IMR-90 (cell line): Measurements from ENCODE around the gene NAPB. TPM values are rescaled to one million over a fixed set of nuclear protein-coding genes. Genes with fewer than 3 reads are reported as not detected.

Experiments used
- ATAC-seq: fragments of 200-7000 bp; cut with Tn5 transposase; 2 replicates; pipeline ENCODE4 v1.9.1; 2020; ENCODE audit warnings: low read depth, mild to moderate bottlenecking, moderate library complexity
- BruUV-seq: library from RNA; stranded (reverse); fragments of 400-500 nt; replicated peaks from 2 replicates; lab custom pipeline; 2021; lab: Mats Ljungman, UMichigan
- CTCF ChIA-PET: fragments of 300-600 bp; formaldehyde crosslinking; extraction: SDS; loops from one replicate; lab custom pipeline; 2021; ENCODE audit warnings: antibody characterized with exemption; lab: Yijun Ruan, JAX
- POLR2A ChIA-PET: fragments of 300-600 bp; sonication (Branson Sonifier 250); formaldehyde crosslinking; loops from one replicate; lab custom pipeline; 2022; ENCODE audit warnings: antibody characterized with exemption; ENCODE audit not compliant: unreplicated experiment; lab: Charles Lee
- DNase-seq: peaks from one replicate; pipeline ENCODE4 v3.0.0; 2013
- H2AFZ ChIP-seq: replicated peaks from 2 replicates; pipeline ENCODE3; 2013; ENCODE audit warnings: low read length, mild to moderate bottlenecking; ENCODE audit not compliant: poor library complexity
- H2AK5ac ChIP-seq: 2 replicates; pipeline ENCODE4 v1.6.1; 2013; ENCODE audit warnings: low read depth, low read length, inconsistent platforms
- H2AK9ac ChIP-seq: replicated peaks from 2 replicates; pipeline ENCODE3; 2013; ENCODE audit warnings: mild to moderate bottlenecking, low read depth, low read length, moderate library complexity; ENCODE audit not compliant: poor library complexity
- H2BK120ac ChIP-seq: 2 replicates; pipeline ENCODE4 v1.6.1; 2013; ENCODE audit warnings: low read depth, low read length, inconsistent platforms
- H2BK15ac ChIP-seq: 3 replicates; pipeline ENCODE4 v1.6.1; 2013; ENCODE audit warnings: low read depth, low read length, inconsistent platforms
- H2BK20ac ChIP-seq: 2 replicates; pipeline ENCODE4 v1.6.1; 2013; ENCODE audit warnings: low read depth, mild to moderate bottlenecking, inconsistent platforms, low read length, moderate library complexity
- H2BK5ac ChIP-seq: 2 replicates; pipeline ENCODE4 v1.6.1; 2013; ENCODE audit warnings: mild to moderate bottlenecking, low read depth, low read length, inconsistent platforms; ENCODE audit not compliant: poor library complexity, severe bottlenecking
- H3K14ac ChIP-seq: replicated peaks from 2 replicates; pipeline ENCODE4 v1.6.1; 2013; ENCODE audit warnings: low read depth, low read length, inconsistent platforms
- H3K18ac ChIP-seq: 2 replicates; pipeline ENCODE4 v1.6.1; 2013; ENCODE audit warnings: low read depth, low read length, control low read depth
- H3K23ac ChIP-seq: 2 replicates; pipeline ENCODE4 v1.6.1; 2013; ENCODE audit warnings: low read depth, low read length, inconsistent platforms
- H3K27ac ChIP-seq: 2 replicates; pipeline ENCODE4 v1.5.1; 2013; ENCODE audit warnings: mild to moderate bottlenecking, control low read depth, low read length; ENCODE audit not compliant: insufficient read depth
- H3K27me3 ChIP-seq: 2 replicates; pipeline ENCODE4 v1.6.1; 2013; ENCODE audit warnings: low read length; ENCODE audit not compliant: control insufficient read depth, insufficient read depth
- H3K36me3 ChIP-seq: 2 replicates; pipeline ENCODE4 v1.6.1; 2013; ENCODE audit warnings: low read length, mixed read lengths; ENCODE audit not compliant: control insufficient read depth, insufficient read depth
- H3K4ac ChIP-seq: 2 replicates; pipeline ENCODE4 v1.6.1; 2013; ENCODE audit warnings: low read depth, low read length, inconsistent platforms
- H3K4me1 ChIP-seq: 2 replicates; pipeline ENCODE4 v1.6.1; 2013; ENCODE audit warnings: low read length, mixed read lengths; ENCODE audit not compliant: control insufficient read depth, insufficient read depth
- H3K4me2 ChIP-seq: 2 replicates; pipeline ENCODE4 v1.6.1; 2013; ENCODE audit warnings: low read depth, mild to moderate bottlenecking, control low read depth, low read length, moderate library complexity
- H3K4me3 ChIP-seq: 2 replicates; pipeline ENCODE4 v1.5.1; 2013; ENCODE audit warnings: low read depth, mild to moderate bottlenecking, control low read depth, low read length, moderate library complexity; ENCODE audit not compliant: insufficient read depth
- H3K56ac ChIP-seq: 2 replicates; pipeline ENCODE4 v1.6.1; 2013; ENCODE audit warnings: low read length, inconsistent platforms; ENCODE audit not compliant: insufficient read depth; ENCODE audit errors: extremely low read depth
- H3K79me1 ChIP-seq, 2 experiments: 2 replicates each; pipeline ENCODE4 v1.6.1; 2013; ENCODE audit warnings: low read length in 2 of 2, inconsistent platforms in 1 of 2, low read depth in 1 of 2
- H3K9ac ChIP-seq: 2 replicates; pipeline ENCODE4 v1.6.1; 2013; ENCODE audit warnings: low read depth, low read length, control low read depth
- H3K9me1 ChIP-seq: 2 replicates; pipeline ENCODE4 v1.6.1; 2013; ENCODE audit warnings: low read length, inconsistent platforms; ENCODE audit not compliant: insufficient read depth
- H3K9me3 ChIP-seq: 2 replicates; pipeline ENCODE4 v1.6.1; 2013; ENCODE audit warnings: low read length; ENCODE audit not compliant: control insufficient read depth, insufficient read depth
- H4K20me1 ChIP-seq: 2 replicates; pipeline ENCODE4 v1.6.1; 2013; ENCODE audit warnings: low read length, inconsistent platforms; ENCODE audit not compliant: insufficient read depth
- H4K5ac ChIP-seq: 2 replicates; pipeline ENCODE4 v1.6.1; 2013; ENCODE audit warnings: mild to moderate bottlenecking, low read depth, low read length, control low read depth
- H4K8ac ChIP-seq, 2 experiments: 2 replicates each; pipeline ENCODE4 v1.6.1; 2013; ENCODE audit warnings: low read depth in 2 of 2, low read length in 2 of 2, control low read depth in 1 of 2, inconsistent platforms in 1 of 2
- H4K91ac ChIP-seq: 2 replicates; pipeline ENCODE4 v1.6.1; 2013; ENCODE audit warnings: low read depth, low read length, inconsistent platforms; ENCODE audit not compliant: insufficient read depth
- BHLHE40 ChIP-seq: fragments of 150-350 bp; IDR thresholded peaks from 2 replicates; pipeline ENCODE4 v1.6.1; 2016; ENCODE audit warnings: mild to moderate bottlenecking, low read depth, low read length
- CEBPB ChIP-seq: IDR thresholded peaks from 2 replicates; pipeline ENCODE4 v1.6.1; 2012; ENCODE audit warnings: low read depth, low read length, improper control_type of control experiment
- FOS ChIP-seq: fragments of 150-350 bp; IDR thresholded peaks from 2 replicates; pipeline ENCODE4 v1.6.1; 2016; ENCODE audit warnings: low read depth, low read length
- MAFK ChIP-seq: IDR thresholded peaks from 2 replicates; pipeline ENCODE4 v1.6.1; 2012; ENCODE audit warnings: low read depth, low read length, improper control_type of control experiment
- MAZ ChIP-seq: IDR thresholded peaks from 2 replicates; pipeline ENCODE4 v1.6.1; 2012; ENCODE audit warnings: low read depth, mild to moderate bottlenecking, low read length, improper control_type of control experiment, moderate library complexity, borderline replicate concordance
- MXI1 ChIP-seq: IDR thresholded peaks from 2 replicates; pipeline ENCODE4 v1.6.1; 2012; ENCODE audit warnings: low read depth, mild to moderate bottlenecking, low read length, moderate library complexity, borderline replicate concordance
- POLR2A ChIP-seq: IDR thresholded peaks from 2 replicates; pipeline ENCODE4 v1.6.1; 2012; ENCODE audit warnings: mild to moderate bottlenecking, low read depth, low read length
- RAD21 ChIP-seq: IDR thresholded peaks from 2 replicates; pipeline ENCODE4 v1.6.1; 2012; ENCODE audit warnings: low read length, improper control_type of control experiment
- RCOR1 ChIP-seq: IDR thresholded peaks from 2 replicates; pipeline ENCODE4 v1.6.1; 2012; ENCODE audit warnings: mild to moderate bottlenecking, low read length, improper control_type of control experiment; ENCODE audit not compliant: insufficient replicate concordance
- RFX5 ChIP-seq: IDR thresholded peaks from 2 replicates; pipeline ENCODE4 v1.8.0; 2012; ENCODE audit warnings: low read depth, mild to moderate bottlenecking, low read length, moderate library complexity
- SMC3 ChIP-seq: fragments of 150-350 bp; IDR thresholded peaks from 2 replicates; pipeline ENCODE4 v1.6.1; 2016; ENCODE audit warnings: low read depth, mild to moderate bottlenecking, antibody characterized with exemption, low read length, moderate library complexity
- WGBS, 2 experiments: methylation state at CpG; one replicate each; pipeline versions ENCODE4 v1.1.5 to v1.1.7; 2013; ENCODE audit warnings: missing lambda C conversion rate in 2 of 2; ENCODE audit not compliant: insufficient read length in 1 of 2; ENCODE audit errors: extremely low coverage in 2 of 2; 5-methylcytosine and 5-hydroxymethylcytosine counted together
- dilution Hi-C: fragments of 300-500 bp; cut with HindIII; formaldehyde crosslinking; loops from one replicate; pipeline ENCODE4 v1.14.3; 2018; ENCODE audit warnings: low sequenced_read_pairs; ENCODE audit not compliant: unreplicated experiment
- in situ Hi-C: fragments of 300-500 bp; cut with MboI; formaldehyde crosslinking; loops from 3 replicates; pipeline ENCODE4 v1.14.3; 2019; ENCODE audit warnings: low sequenced_read_pairs, inconsistent platforms, mixed read lengths
- intact Hi-C: fragments of 100-400 bp; cut with micrococcal nuclease; formaldehyde crosslinking; loops from 2 replicates; pipeline ENCODE4 v1.10.0; 2022
- polyA plus RNA-seq, 3 experiments: library from polyadenylated mRNA; depleted of rRNA; stranded (reverse); fragments of >200 nt; gene quantifications; 2 replicates each; pipeline ENCODE4 v1.2.3, GENCODE V29; 2012; ENCODE audit warnings: low replicate concordance in 1 of 3
- total RNA-seq: library from RNA; depleted of rRNA; stranded (reverse); fragments of >200 nt; gene quantifications from 2 replicates; pipeline ENCODE4 v1.2.3, GENCODE V29; 2012
- TF ChIP-seq, protein P1 (sequence below): fragments of 150-350 bp; IDR thresholded peaks from 2 replicates; pipeline ENCODE4 v1.6.1; 2017; ENCODE audit warnings: mild to moderate bottlenecking, antibody characterized with exemption, low read length, low read depth
- TF ChIP-seq, protein P2 (sequence below): conservative IDR thresholded peaks from 2 replicates; pipeline ENCODE4 v1.5.1; 2012; ENCODE audit warnings: mild to moderate bottlenecking, low read depth, low read length, improper control_type of control experiment
- TF ChIP-seq, protein P3 (sequence below): fragments of 150-350 bp; IDR thresholded peaks from 2 replicates; pipeline ENCODE4 v1.6.1; 2016; ENCODE audit warnings: low read depth, mild to moderate bottlenecking, low read length, moderate library complexity, borderline replicate concordance

Gene NAPB
- total and polyA plus RNA-seq, 2 of the 4 experiments (the other 2 are of a cell fraction): 4.4 to 5.2 TPM

DNA sequence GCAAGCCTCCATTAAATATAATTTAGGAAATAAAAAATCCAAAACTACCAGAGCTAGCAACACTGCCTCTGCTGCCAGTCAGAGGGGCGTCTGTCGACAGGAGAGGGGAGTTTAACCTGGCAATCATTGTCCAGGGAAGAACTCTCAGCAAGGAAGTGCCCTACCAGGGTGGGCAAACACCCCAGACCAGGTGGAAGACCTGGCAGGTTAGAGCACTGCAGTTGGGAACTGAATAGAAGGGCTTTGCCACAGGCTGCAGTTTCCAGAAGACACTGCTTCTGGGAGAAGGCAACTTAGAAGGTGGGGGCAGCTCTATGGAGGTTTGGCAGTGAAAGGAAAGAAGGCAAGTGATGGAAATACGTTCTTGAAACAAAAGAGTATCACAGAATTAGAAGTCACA lies 11.5 kb downstream of the NAPB start:
- ATAC-seq (no peak), DNase-seq (no peak)
- Histone ChIP-seq H3K9me3 (no peaks in the 10 kb centered on the region), H3K27ac (no peak overlapping the region), H3K23ac (no peak overlapping the region), H2BK5ac (no peak overlapping the region), H3K4me2 (no peak overlapping the region), H2AK9ac (no peak overlapping the region), H2AFZ (no peak overlapping the region), H4K5ac (no peak overlapping the region), H3K4ac (no peak overlapping the region), H3K18ac (no peak overlapping the region), H3K4me3 (no peak overlapping the region), H3K56ac (no peak overlapping the region), H3K9me1 (peaks cover 6% of the 10 kb centered on the region; the same call in 1 of the 2 replicates), H4K91ac (no peak overlapping the region), H2BK120ac (no peak overlapping the region), H3K14ac (no peak overlapping the region), H3K4me1 (peaks cover 7% of the 10 kb centered on the region), H2AK5ac (no peak overlapping the region), H2BK20ac (no peak overlapping the region), H3K79me1 (peaks cover 24 to 67% of the 10 kb centered on the region in 2 experiments), H2BK15ac (no peak overlapping the region), H4K8ac (no peak overlapping the region), H3K36me3 (no peaks in the 10 kb centered on the region), H4K20me1 (peaks cover 40% of the 10 kb centered on the region), H3K9ac (no peak overlapping the region), H3K27me3 (no peaks in the 10 kb centered on the region)
- in situ Hi-C loops: no loop called here
- no TSS peak for BruUV-seq
- ChIA-PET POLR2A (no interaction called here), CTCF (no interaction called here)
- intact Hi-C loops: no loop called here
- 100% methylated on average over 2 of the region's 3 CpGs; no CpG with 5 or more reads in 1 of the 2 experiments for WGBS, 2 experiments
- TF ChIP-seq SMC3: no peak
- TF ChIP-seq MXI1: no peak
- TF ChIP-seq, protein P1, sequence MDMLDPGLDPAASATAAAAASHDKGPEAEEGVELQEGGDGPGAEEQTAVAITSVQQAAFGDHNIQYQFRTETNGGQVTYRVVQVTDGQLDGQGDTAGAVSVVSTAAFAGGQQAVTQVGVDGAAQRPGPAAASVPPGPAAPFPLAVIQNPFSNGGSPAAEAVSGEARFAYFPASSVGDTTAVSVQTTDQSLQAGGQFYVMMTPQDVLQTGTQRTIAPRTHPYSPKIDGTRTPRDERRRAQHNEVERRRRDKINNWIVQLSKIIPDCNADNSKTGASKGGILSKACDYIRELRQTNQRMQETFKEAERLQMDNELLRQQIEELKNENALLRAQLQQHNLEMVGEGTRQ: no peak
- TF ChIP-seq POLR2A: no peak
- no peak for TF ChIP-seq MAZ
- TF ChIP-seq RFX5: no peak
- TF ChIP-seq, protein P2, sequence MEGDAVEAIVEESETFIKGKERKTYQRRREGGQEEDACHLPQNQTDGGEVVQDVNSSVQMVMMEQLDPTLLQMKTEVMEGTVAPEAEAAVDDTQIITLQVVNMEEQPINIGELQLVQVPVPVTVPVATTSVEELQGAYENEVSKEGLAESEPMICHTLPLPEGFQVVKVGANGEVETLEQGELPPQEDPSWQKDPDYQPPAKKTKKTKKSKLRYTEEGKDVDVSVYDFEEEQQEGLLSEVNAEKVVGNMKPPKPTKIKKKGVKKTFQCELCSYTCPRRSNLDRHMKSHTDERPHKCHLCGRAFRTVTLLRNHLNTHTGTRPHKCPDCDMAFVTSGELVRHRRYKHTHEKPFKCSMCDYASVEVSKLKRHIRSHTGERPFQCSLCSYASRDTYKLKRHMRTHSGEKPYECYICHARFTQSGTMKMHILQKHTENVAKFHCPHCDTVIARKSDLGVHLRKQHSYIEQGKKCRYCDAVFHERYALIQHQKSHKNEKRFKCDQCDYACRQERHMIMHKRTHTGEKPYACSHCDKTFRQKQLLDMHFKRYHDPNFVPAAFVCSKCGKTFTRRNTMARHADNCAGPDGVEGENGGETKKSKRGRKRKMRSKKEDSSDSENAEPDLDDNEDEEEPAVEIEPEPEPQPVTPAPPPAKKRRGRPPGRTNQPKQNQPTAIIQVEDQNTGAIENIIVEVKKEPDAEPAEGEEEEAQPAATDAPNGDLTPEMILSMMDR: no peak
- TF ChIP-seq BHLHE40: no peak
- TF ChIP-seq MAFK: no peak
- TF ChIP-seq FOS: no peak
- no peak for TF ChIP-seq RAD21
- TF ChIP-seq, protein P3, sequence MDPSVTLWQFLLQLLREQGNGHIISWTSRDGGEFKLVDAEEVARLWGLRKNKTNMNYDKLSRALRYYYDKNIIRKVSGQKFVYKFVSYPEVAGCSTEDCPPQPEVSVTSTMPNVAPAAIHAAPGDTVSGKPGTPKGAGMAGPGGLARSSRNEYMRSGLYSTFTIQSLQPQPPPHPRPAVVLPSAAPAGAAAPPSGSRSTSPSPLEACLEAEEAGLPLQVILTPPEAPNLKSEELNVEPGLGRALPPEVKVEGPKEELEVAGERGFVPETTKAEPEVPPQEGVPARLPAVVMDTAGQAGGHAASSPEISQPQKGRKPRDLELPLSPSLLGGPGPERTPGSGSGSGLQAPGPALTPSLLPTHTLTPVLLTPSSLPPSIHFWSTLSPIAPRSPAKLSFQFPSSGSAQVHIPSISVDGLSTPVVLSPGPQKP: no peak
- no peak for TF ChIP-seq RCOR1
- TF ChIP-seq CEBPB: no peak
- dilution Hi-C loops: no loop called here
